ENCODE measurements around the gene KIF21A. TPM values are rescaled to one million over a fixed set of nuclear protein-coding genes. Genes with fewer than 3 reads are reported as not detected.

KIF21A gene
- total and polyA plus RNA-seq, 2 of the 13 experiments (the other 11 are each of a cell fraction or from before 2014, with no cell fraction given): 20.6 to 39.7 TPM

- no peak for TF ChIP-seq ZNF703 (CRISPR knock-in tag; IDR thresholded peaks at IDR 0.05; ENCODE audit: borderline replicate concordance)
- no peak for TF ChIP-seq ZMYM4 (CRISPR knock-in tag; IDR thresholded peaks at IDR 0.05)
Observed at GRCh38 chr12:39278426-39278825, 164.5 kb downstream of the KIF21A start (continued).

DNA sequence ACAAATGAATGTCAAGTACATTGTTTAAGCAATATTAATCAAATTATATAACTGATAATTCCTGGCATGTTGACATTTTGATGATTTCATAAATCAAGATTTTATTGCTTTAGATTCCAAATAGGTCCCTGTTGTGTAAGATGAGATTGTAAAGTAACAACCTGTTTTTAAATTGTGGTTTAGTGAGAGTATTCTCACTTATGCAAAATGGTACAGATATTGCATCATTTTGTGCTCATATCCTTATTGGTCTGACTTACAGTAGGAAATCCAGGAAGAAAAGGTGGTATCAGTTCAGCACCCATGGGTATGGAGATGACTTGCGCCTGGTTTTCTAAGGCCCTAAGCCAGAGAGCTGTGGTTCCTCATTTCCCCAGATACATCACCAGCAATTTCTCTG, 165.5 kb downstream of the KIF21A start:
- no peak for FAIRE-seq
- no peaks in the 10 kb centered on the region for H4K20me1 ChIP-seq (ENCODE audit: insufficient read depth, low read length)
- no peak overlapping the region for H3K27ac ChIP-seq (ENCODE audit: extremely low read length, insufficient read depth, low read length)
- no TSS peak for BruUV-seq (replicated peaks)
- no peak overlapping the region for H3K9ac ChIP-seq (ENCODE audit: insufficient read depth, low read depth, low read length)
- H3K4me3 ChIP-seq (replicated peaks in 1 of 3; ENCODE audit: insufficient read depth in 1 of 3, low read depth in 2 of 3, low read length in 3 of 3): no peak overlapping the region
- H3K27me3 ChIP-seq (ENCODE audit: control insufficient read depth in 1 of 2, insufficient read depth in 2 of 2, low read length in 2 of 2): no peaks in the 10 kb centered on the region
- no peak for ATAC-seq
- no peaks in the 10 kb centered on the region for H3K79me2 ChIP-seq (ENCODE audit: insufficient read depth, low read length)
- in situ Hi-C loops (cut with HindIII; ENCODE audit: extremely low pct_ligation_motif_present, low pct_unique_long_range_greater_than_20kb) (loop anchor here (10.0 kb wide), 1 partner anchor 353 kb away; no protein-coding TSS in a partner anchor), intact Hi-C loops (cut with micrococcal nuclease; ENCODE audit: unreplicated experiment) (no loop called here)
- no peaks in the 10 kb centered on the region for H3K9me3 ChIP-seq (ENCODE audit: low read length)
- no peaks in the 10 kb centered on the region for H3K36me3 ChIP-seq (replicated peaks in 1 of 2; ENCODE audit: control insufficient read depth in 1 of 2, insufficient read depth in 2 of 2, low read length in 2 of 2)
- no peak for DNase-seq (ENCODE audit: low spot score)
- TF ChIP-seq CEBPB (IDR thresholded peaks at IDR 0.05; ENCODE audit: borderline replicate concordance, low read depth, low read length) (peak; percentile 41; the same call in 1 of the 2 replicates), HOXD1 (CRISPR knock-in tag; IDR thresholded peaks at IDR 0.05) (no peak)
- TF ChIP-seq, protein P1, sequence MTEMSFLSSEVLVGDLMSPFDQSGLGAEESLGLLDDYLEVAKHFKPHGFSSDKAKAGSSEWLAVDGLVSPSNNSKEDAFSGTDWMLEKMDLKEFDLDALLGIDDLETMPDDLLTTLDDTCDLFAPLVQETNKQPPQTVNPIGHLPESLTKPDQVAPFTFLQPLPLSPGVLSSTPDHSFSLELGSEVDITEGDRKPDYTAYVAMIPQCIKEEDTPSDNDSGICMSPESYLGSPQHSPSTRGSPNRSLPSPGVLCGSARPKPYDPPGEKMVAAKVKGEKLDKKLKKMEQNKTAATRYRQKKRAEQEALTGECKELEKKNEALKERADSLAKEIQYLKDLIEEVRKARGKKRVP (CRISPR knock-in tag; IDR thresholded peaks at IDR 0.05): peak in 1 of 2 experiments; percentile 83; a peak in 2 of 4 replicates
- 64% methylated on average over 1 of the region's 1 CpG for WGBS (ENCODE audit: low lambda C conversion rate)
- ChIA-PET CTCF (ENCODE audit: low intra/inter-chr PET ratio, low total read pairs) (no interaction called here), POLR2A (no interaction called here)
- no peak overlapping the region for H3K4me2 ChIP-seq (ENCODE audit: low read depth, low read length)
- no peak overlapping the region for H2AFZ ChIP-seq (ENCODE audit: low read length)
- no peaks in the 10 kb centered on the region for H3K4me1 ChIP-seq (ENCODE audit: insufficient read depth, low read length)

- WGBS (ENCODE audit: low lambda C conversion rate): 0% methylated on average over 3 of the region's 3 CpGs
- H3K27me3 ChIP-seq (ENCODE audit: control insufficient read depth in 1 of 2, insufficient read depth in 2 of 2, low read length in 2 of 2): no peaks in the 10 kb centered on the region
- CTCF ChIA-PET (ENCODE audit: low intra/inter-chr PET ratio, low total read pairs): no interaction called here
- no peak overlapping the region for H3K27ac ChIP-seq (ENCODE audit: extremely low read length, insufficient read depth, low read length)
- H3K4me1 ChIP-seq (ENCODE audit: insufficient read depth, low read length): no peaks in the 10 kb centered on the region
- H3K36me3 ChIP-seq (replicated peaks in 1 of 2; ENCODE audit: control insufficient read depth in 1 of 2, insufficient read depth in 2 of 2, low read length in 2 of 2): no peaks in the 10 kb centered on the region
- no peak overlapping the region for H3K4me2 ChIP-seq (ENCODE audit: low read depth, low read length)
- POLR2A ChIA-PET: no interaction called here
- no peaks in the 10 kb centered on the region for H3K9me3 ChIP-seq (ENCODE audit: low read length)
- H3K9ac ChIP-seq (ENCODE audit: insufficient read depth, low read depth, low read length): no peak overlapping the region
- intact Hi-C loops (cut with micrococcal nuclease; ENCODE audit: unreplicated experiment): no loop called here
- H3K79me2 ChIP-seq (ENCODE audit: insufficient read depth, low read length): no peaks in the 10 kb centered on the region
- no peak overlapping the region for H2AFZ ChIP-seq (ENCODE audit: low read length)
- no peak for ATAC-seq
- no TSS peak for BruUV-seq (replicated peaks)
- no peak overlapping the region for H3K4me3 ChIP-seq (replicated peaks in 1 of 3; ENCODE audit: insufficient read depth in 1 of 3, low read depth in 2 of 3, low read length in 3 of 3)
- no peak for FAIRE-seq
- H4K20me1 ChIP-seq (ENCODE audit: insufficient read depth, low read length): no peaks in the 10 kb centered on the region
- no peak for DNase-seq (ENCODE audit: low spot score)
- in situ Hi-C loops (cut with HindIII; ENCODE audit: extremely low pct_ligation_motif_present, low pct_unique_long_range_greater_than_20kb): loop anchor here (10.0 kb wide), 1 partner anchor 351 kb away; no protein-coding TSS in a partner anchor
- TF ChIP-seq ZNF17 (CRISPR knock-in tag; IDR thresholded peaks at IDR 0.05) (no peak), PAX8 (CRISPR knock-in tag; IDR thresholded peaks at IDR 0.05; ENCODE audit: borderline replicate concordance) (no peak), TFDP1 (CRISPR knock-in tag; IDR thresholded peaks at IDR 0.05; ENCODE audit: borderline replicate concordance) (no peak), ZNF558 (CRISPR knock-in tag; IDR thresholded peaks at IDR 0.05; ENCODE audit: borderline replicate concordance) (no peak), ZNF891 (CRISPR knock-in tag; IDR thresholded peaks at IDR 0.05) (no peak), WIZ (CRISPR knock-in tag; IDR thresholded peaks at IDR 0.05) (no peak), MED8 (CRISPR knock-in tag; IDR thresholded peaks at IDR 0.05; ENCODE audit: insufficient replicate concordance) (no peak), PAF1 (CRISPR knock-in tag; IDR thresholded peaks at IDR 0.05) (no peak), ZNF263 (CRISPR knock-in tag; IDR thresholded peaks at IDR 0.05) (no peak)
- TF ChIP-seq, protein P2, sequence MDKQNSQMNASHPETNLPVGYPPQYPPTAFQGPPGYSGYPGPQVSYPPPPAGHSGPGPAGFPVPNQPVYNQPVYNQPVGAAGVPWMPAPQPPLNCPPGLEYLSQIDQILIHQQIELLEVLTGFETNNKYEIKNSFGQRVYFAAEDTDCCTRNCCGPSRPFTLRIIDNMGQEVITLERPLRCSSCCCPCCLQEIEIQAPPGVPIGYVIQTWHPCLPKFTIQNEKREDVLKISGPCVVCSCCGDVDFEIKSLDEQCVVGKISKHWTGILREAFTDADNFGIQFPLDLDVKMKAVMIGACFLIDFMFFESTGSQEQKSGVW (CRISPR knock-in tag; IDR thresholded peaks at IDR 0.05; ENCODE audit: borderline replicate concordance): no peak
Observed at GRCh38 chr12:39275846-39276245, 167.1 kb downstream of the KIF21A start.
